ENCODE measurements around the gene DCUN1D2.

Gene DCUN1D2

DNA sequence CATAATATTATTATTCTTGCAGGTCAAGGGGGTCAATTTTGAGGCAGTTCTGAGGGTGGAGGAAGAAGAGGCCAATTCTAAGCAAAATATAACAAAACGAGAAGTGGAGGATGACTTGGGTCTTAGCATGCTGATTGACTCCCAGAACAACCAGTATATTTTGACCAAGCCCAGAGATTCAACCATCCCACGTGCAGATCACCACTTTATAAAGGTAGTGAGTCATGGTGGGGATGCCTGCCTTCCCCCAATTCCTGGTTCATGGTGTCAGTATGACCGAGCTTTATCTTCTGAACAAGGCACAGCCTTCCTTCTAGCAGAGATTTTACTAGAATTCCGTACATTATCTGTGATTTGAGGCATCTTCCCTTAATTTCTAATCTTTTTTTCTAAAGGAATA, 9.4 kb upstream of the DCUN1D2 start:
- H3K36me3 Mint-ChIP-seq (ENCODE audit: low read depth) = peaks cover 62% of the 10 kb centered on the region
- no peak overlapping the region for H3K4me3 Mint-ChIP-seq
- no peaks in the 10 kb centered on the region for H3K9me3 Mint-ChIP-seq
- H3K4me1 Mint-ChIP-seq = peaks cover 12% of the 10 kb centered on the region
- H3K27ac Mint-ChIP-seq = no peak overlapping the region
- no peaks in the 10 kb centered on the region for H3K27me3 Mint-ChIP-seq (ENCODE audit: low read depth)
- TF ChIP-seq, protein P1, sequence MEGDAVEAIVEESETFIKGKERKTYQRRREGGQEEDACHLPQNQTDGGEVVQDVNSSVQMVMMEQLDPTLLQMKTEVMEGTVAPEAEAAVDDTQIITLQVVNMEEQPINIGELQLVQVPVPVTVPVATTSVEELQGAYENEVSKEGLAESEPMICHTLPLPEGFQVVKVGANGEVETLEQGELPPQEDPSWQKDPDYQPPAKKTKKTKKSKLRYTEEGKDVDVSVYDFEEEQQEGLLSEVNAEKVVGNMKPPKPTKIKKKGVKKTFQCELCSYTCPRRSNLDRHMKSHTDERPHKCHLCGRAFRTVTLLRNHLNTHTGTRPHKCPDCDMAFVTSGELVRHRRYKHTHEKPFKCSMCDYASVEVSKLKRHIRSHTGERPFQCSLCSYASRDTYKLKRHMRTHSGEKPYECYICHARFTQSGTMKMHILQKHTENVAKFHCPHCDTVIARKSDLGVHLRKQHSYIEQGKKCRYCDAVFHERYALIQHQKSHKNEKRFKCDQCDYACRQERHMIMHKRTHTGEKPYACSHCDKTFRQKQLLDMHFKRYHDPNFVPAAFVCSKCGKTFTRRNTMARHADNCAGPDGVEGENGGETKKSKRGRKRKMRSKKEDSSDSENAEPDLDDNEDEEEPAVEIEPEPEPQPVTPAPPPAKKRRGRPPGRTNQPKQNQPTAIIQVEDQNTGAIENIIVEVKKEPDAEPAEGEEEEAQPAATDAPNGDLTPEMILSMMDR (IDR thresholded peaks at IDR 0.05; ENCODE audit: unreplicated experiment in 3 of 3) = no peak

DNA sequence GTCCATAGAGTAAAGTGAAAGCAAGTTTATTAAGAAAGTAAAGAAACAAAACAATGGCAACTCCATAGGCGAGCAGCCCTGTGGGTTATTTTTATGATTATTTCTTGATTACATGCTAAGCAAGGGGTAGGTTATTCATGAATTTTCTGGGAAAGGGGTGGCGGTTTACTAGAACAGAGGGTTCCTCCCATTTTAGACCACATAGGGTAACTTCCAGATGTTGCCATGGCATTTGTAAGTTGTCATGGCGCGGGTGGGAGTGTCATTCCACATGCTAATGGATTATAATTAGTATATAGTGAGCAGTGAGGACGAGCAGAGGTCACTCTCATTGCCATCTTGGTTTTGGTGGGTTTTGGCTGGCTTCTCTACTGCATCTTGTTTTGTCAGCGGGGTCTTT, 8.4 kb upstream of the DCUN1D2 start:
- Mint-ChIP-seq H3K4me3 (no peak overlapping the region), H3K4me1 (peaks cover 22% of the 10 kb centered on the region), H3K9me3 (no peaks in the 10 kb centered on the region), H3K27ac (no peak overlapping the region), H3K36me3 (ENCODE audit: low read depth) (peaks cover 58% of the 10 kb centered on the region), H3K27me3 (ENCODE audit: low read depth) (no peaks in the 10 kb centered on the region)
- TF ChIP-seq, protein P1 (IDR thresholded peaks at IDR 0.05; ENCODE audit: unreplicated experiment in 3 of 3) = no peak

DNA sequence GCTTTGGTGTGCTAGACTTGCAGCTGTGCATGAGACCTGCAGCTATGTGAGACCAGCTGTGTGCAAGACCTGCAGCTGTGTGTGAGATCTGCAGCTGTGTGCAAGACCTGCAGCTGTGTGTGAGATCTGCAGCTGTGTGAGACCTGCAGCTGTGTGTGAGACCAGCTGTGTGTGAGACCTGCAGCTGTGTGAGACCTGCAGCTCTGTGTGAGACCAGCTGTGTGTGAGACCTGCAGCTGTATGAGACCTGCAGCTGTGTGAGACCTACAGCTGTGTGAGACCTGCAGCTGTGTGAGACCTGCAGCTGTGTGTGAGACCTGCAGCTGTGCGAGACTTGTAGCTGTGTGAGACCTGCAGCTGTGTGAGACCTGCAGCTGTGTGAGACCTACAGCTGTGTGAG, 6.7 kb upstream of the DCUN1D2 start:
- Mint-ChIP-seq H3K27ac (no peak overlapping the region), H3K27me3 (ENCODE audit: low read depth) (no peaks in the 10 kb centered on the region), H3K9me3 (no peaks in the 10 kb centered on the region), H3K4me1 (peaks cover 32% of the 10 kb centered on the region), H3K4me3 (no peak overlapping the region), H3K36me3 (ENCODE audit: low read depth) (peaks cover 50% of the 10 kb centered on the region)
- TF ChIP-seq, protein P1 (IDR thresholded peaks at IDR 0.05; ENCODE audit: unreplicated experiment in 3 of 3) = no peak

DNA sequence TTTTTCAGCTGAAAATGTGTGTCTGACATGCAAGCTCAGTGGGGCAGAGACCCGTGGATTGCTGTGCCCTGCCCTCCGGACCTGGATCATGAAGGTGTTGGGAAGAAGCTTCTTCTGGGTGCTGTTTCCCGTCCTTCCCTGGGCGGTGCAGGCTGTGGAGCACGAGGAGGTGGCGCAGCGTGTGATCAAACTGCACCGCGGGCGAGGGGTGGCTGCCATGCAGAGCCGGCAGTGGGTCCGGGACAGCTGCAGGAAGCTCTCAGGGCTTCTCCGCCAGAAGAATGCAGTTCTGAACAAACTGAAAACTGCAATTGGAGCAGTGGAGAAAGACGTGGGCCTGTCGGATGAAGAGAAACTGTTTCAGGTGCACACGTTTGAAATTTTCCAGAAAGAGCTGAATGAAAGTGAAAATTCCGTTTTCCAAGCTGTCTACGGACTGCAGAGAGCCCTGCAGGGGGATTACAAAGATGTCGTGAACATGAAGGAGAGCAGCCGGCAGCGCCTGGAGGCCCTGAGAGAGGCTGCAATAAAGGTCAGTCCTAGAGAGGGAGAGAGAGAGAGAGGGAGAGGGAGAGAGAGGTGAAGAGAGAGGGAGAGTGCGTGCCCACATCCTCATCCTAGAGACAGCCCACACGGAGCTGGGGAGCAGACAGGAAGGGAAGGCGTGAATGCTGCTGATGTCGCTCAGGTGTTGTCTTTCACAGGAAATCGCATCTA, 5.1 kb upstream of the DCUN1D2 start:
- Mint-ChIP-seq H3K4me3 (peak overlapping the region; percentile 8 to 54 (median 14)), H3K4me1 (peaks cover 32% of the 10 kb centered on the region), H3K9me3 (no peaks in the 10 kb centered on the region), H3K27ac (peak overlapping the region in 2 of 3 experiments; percentile 17 to 29), H3K36me3 (ENCODE audit: low read depth) (peaks cover 42% of the 10 kb centered on the region), H3K27me3 (ENCODE audit: low read depth) (no peaks in the 10 kb centered on the region)
- TF ChIP-seq, protein P1 (IDR thresholded peaks at IDR 0.05; ENCODE audit: unreplicated experiment in 3 of 3) = no peak

DNA sequence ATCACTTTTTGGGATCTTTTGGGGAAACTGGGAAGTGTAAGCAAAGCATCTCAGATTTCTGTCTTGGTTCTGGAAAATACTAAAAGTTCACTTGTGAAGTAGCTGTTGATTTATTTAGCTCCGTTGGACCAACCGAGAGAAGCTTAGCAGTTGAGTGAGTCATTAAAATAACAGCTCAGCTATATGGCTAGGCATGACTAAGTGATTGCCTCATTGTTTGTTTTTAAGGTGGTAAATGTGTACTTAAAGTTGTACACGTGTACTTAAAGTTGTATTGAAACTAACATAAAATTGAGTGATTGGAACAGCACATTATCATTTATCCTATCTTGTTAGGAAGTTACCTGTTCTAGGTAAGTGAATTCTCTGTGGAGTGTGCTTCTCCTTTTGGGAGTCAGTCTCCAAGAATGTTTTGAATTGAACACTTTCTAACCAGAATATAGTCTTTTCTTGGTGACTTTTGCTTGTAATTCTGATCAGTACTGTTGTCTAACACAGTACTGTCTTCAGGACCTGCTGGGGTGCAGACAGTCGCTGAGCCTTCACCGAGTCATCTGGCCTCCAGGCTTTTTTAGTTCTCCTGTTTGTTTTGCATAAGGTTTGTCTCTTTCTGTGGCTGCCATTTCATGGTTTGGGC, 2.9 kb upstream of the DCUN1D2 start:
- no peaks in the 10 kb centered on the region for H3K9me3 Mint-ChIP-seq
- H3K4me1 Mint-ChIP-seq = peaks cover 48% of the 10 kb centered on the region
- H3K36me3 Mint-ChIP-seq (ENCODE audit: low read depth) = peaks cover 23% of the 10 kb centered on the region
- H3K27ac Mint-ChIP-seq = peak overlapping the region; percentile 74 to 91 (median 88)
- H3K27me3 Mint-ChIP-seq (ENCODE audit: low read depth) = no peaks in the 10 kb centered on the region
- H3K4me3 Mint-ChIP-seq = peak overlapping the region; percentile 73 to 86 (median 82)
- TF ChIP-seq, protein P1 (IDR thresholded peaks at IDR 0.05; ENCODE audit: unreplicated experiment in 3 of 3) = no peak
